Stimulated activated CD4-positive, alpha-beta T cell treated with anti-CD3 and anti-CD28 coated beads, Interleukin-12 subunit alpha, Interleukin-12 subunit beta, amount 100 ng/mL, for 48 hours (primary cell): ENCODE measurements around the gene SFMBT2.

Experiments
- DNase-seq, 3 donors: peaks; one replicate each; pipeline ENCODE4 v3.0.0-alpha.2; 2020; ENCODE audit warnings: low read depth in 2 of 3, low spot score in 1 of 3

Gene SFMBT2

GRCh38 chr10:7426349-7426748 is 15.5 kb upstream of the SFMBT2 start:
- no peak for DNase-seq

- DNase-seq = no peak
These were observed 14.9 kb upstream of the SFMBT2 start for GRCh38 chr10:7425691-7426090.

- no peak for DNase-seq
These were observed 14.1 kb upstream of the SFMBT2 start for GRCh38 chr10:7424919-7425318.

- no peak for DNase-seq
These were observed 13.5 kb upstream of the SFMBT2 start for GRCh38 chr10:7424315-7424714.

GRCh38 chr10:7423521-7423920 is 12.7 kb upstream of the SFMBT2 start:
- DNase-seq = no peak

GRCh38 chr10:7421526-7421925 is 10.7 kb upstream of the SFMBT2 start:
- DNase-seq = no peak

GRCh38 chr10:7419998-7420397 is 9.2 kb upstream of the SFMBT2 start:
- no peak for DNase-seq

- no peak for DNase-seq
These were observed 7.0 kb upstream of the SFMBT2 start for GRCh38 chr10:7417807-7418206.

- DNase-seq = no peak
These were observed 6.3 kb upstream of the SFMBT2 start for GRCh38 chr10:7417103-7417623.

- DNase-seq = no peak
These were observed 3.9 kb upstream of the SFMBT2 start for GRCh38 chr10:7414766-7415165.

GRCh38 chr10:7412928-7413282 is 2.1 kb upstream of the SFMBT2 start:
- no peak for DNase-seq

- no peak for DNase-seq
These were observed 1.5 kb upstream of the SFMBT2 start for GRCh38 chr10:7412237-7412927.

- no peak for DNase-seq
These were observed 866 bp upstream of the SFMBT2 start for GRCh38 chr10:7411671-7412128.

GRCh38 chr10:7410301-7410861 is 453 bp downstream of the SFMBT2 start:
- no peak for DNase-seq

- DNase-seq = peak in 2 of 3 donors; percentile 30 to 40
These were observed 1.1 kb downstream of the SFMBT2 start for GRCh38 chr10:7409732-7410168.

GRCh38 chr10:7409045-7409731 is 1.6 kb downstream of the SFMBT2 start:
- DNase-seq = peak in 2 of 3 donors; percentile 44 to 49

GRCh38 chr10:7408291-7409044 is 2.4 kb downstream of the SFMBT2 start:
- peak in 1 of 3 donors; percentile 39 for DNase-seq

GRCh38 chr10:7407368-7408290 is 3.2 kb downstream of the SFMBT2 start:
- DNase-seq = peak in 1 of 3 donors; percentile 34

GRCh38 chr10:7406712-7407333 is 4.0 kb downstream of the SFMBT2 start:
- DNase-seq = no peak

GRCh38 chr10:7405637-7406036 is 5.2 kb downstream of the SFMBT2 start:
- no peak for DNase-seq
